HepG2 (cell line): ENCODE data around the gene MX2. TPM values are rescaled to one million over a fixed set of nuclear protein-coding genes. Genes with fewer than 3 reads are reported as not detected.

Experiments used
- ATAC-seq: fragments of 200-7000 bp; cut with Tn5 transposase; 3 replicates; pipeline ENCODE4 v1.9.1; 2020; ENCODE audit warnings: mild to moderate bottlenecking, moderate library complexity
- BruUV-seq: library from RNA; stranded (reverse); fragments of 400-500 nt; replicated peaks from 2 replicates; lab custom pipeline; 2021; lab: Mats Ljungman, UMichigan
- CTCF ChIA-PET: fragments of 300-600 bp; formaldehyde crosslinking; extraction: SDS; loops from one replicate; lab custom pipeline; 2021; ENCODE audit warnings: low total read pairs, inconsistent platforms, low intra/inter-chr PET ratio; lab: Yijun Ruan, JAX
- POLR2A ChIA-PET: fragments of 350-600 bp; sonication (Branson Sonifier 250); formaldehyde crosslinking; loops from one replicate; lab custom pipeline; 2020; ENCODE audit warnings: antibody characterized with exemption, inconsistent platforms; lab: Yijun Ruan, JAX
- DNase-seq: peaks from one replicate; pipeline ENCODE4 v3.0.0-alpha.2; 2015; ENCODE audit warnings: low spot score
- FAIRE-seq: peaks from 3 replicates; lab custom pipeline; 2011; peaks lifted over from hg19 to GRCh38; lab: Jason Lieb, UNC
- H2AFZ ChIP-seq: one replicate; pipeline ENCODE4 v1.6.1; 2011; ENCODE audit warnings: low read length, inconsistent platforms
- H3K27ac ChIP-seq: fragments of 300-600 bp; 3 replicates; pipeline ENCODE4 v1.8.0; 2011; ENCODE audit warnings: mixed run types, mild to moderate bottlenecking, mixed read lengths, low read length, inconsistent platforms; ENCODE audit not compliant: insufficient read depth; ENCODE audit errors: extremely low read length
- H3K27me3 ChIP-seq, 2 experiments: fragments of 200-600 bp in 1 of 2; 2 replicates in 1 of 2; 3 replicates in 1 of 2; pipeline versions ENCODE4 v1.6.0 to v1.8.0; 2011; ENCODE audit warnings: low read length in 2 of 2, mild to moderate bottlenecking in 2 of 2, moderate library complexity in 2 of 2, inconsistent platforms in 1 of 2; ENCODE audit not compliant: insufficient read depth in 2 of 2, control insufficient read depth in 1 of 2
- H3K36me3 ChIP-seq, 2 experiments: fragments of 200-600 bp in 1 of 2; replicated peaks in 1 of 2; 2 replicates in 1 of 2; 3 replicates in 1 of 2; pipeline versions ENCODE4 v1.5.1 to v1.8.0; 2011; ENCODE audit warnings: low read length in 2 of 2, inconsistent platforms in 1 of 2; ENCODE audit not compliant: insufficient read depth in 2 of 2, control insufficient read depth in 1 of 2
- H3K4me1 ChIP-seq: 2 replicates; pipeline ENCODE4 v1.5.1; 2012; ENCODE audit warnings: low read length, inconsistent platforms; ENCODE audit not compliant: insufficient read depth
- H3K4me2 ChIP-seq: 2 replicates; pipeline ENCODE4 v1.6.0; 2011; ENCODE audit warnings: low read depth, low read length, inconsistent platforms
- H3K4me3 ChIP-seq, 3 experiments: fragments of 200-600 bp in 1 of 3; sonication (generic), shearing (Covaris generic) in 1 of 3; replicated peaks in 1 of 3; 2 replicates each; pipeline ENCODE4 v1.5.1; 2011 to 2016; ENCODE audit warnings: low read length in 3 of 3, inconsistent platforms in 2 of 3, low read depth in 2 of 3, mild to moderate bottlenecking in 2 of 3, control low read depth in 1 of 3, mixed read lengths in 1 of 3; ENCODE audit not compliant: insufficient read depth in 1 of 3
- H3K79me2 ChIP-seq: one replicate; pipeline ENCODE4 v1.6.1; 2011; ENCODE audit warnings: low read length, inconsistent platforms; ENCODE audit not compliant: insufficient read depth
- H3K9ac ChIP-seq: 2 replicates; pipeline ENCODE4 v1.6.0; 2011; ENCODE audit warnings: mild to moderate bottlenecking, low read depth, low read length, inconsistent platforms; ENCODE audit not compliant: insufficient read depth
- H3K9me3 ChIP-seq: 2 replicates; pipeline ENCODE4 v1.5.1; 2012; ENCODE audit warnings: mild to moderate bottlenecking, low read length
- H4K20me1 ChIP-seq: 2 replicates; pipeline ENCODE4 v1.6.0; 2011; ENCODE audit warnings: inconsistent platforms, mild to moderate bottlenecking, low read length, moderate library complexity; ENCODE audit not compliant: insufficient read depth
- CENPX ChIP-seq: sonication (generic); formaldehyde crosslinking; IDR thresholded peaks from 2 replicates; pipeline ENCODE4 v1.9.0; 2021; ENCODE audit warnings: mild to moderate bottlenecking, missing genetic modification reagents, moderate library complexity
- HHEX ChIP-seq: IDR thresholded peaks from 2 replicates; pipeline ENCODE4 v1.6.1; 2016; ENCODE audit warnings: control low read depth
- HOXA3 ChIP-seq: sonication (generic); formaldehyde crosslinking; IDR thresholded peaks from 2 replicates; pipeline ENCODE4 v1.5.0; 2020; ENCODE audit warnings: missing genetic modification reagents
- ISL2 ChIP-seq: sonication (generic); formaldehyde crosslinking; IDR thresholded peaks from 2 replicates; pipeline ENCODE4 v1.5.0; 2020; ENCODE audit warnings: missing genetic modification reagents
- NFYC ChIP-seq: IDR thresholded peaks from 2 replicates; pipeline ENCODE4 v1.6.1; 2016; ENCODE audit warnings: missing genetic modification reagents, missing compliant biosample characterization
- RBM39 ChIP-seq: fragments of 200-400 bp; formaldehyde crosslinking; IDR thresholded peaks from one replicate; pipeline ENCODE4 v1.6.1; 2018; ENCODE audit warnings: antibody characterized with exemption, mild to moderate bottlenecking, low read depth, low read length; ENCODE audit not compliant: poor library complexity, severe bottlenecking
- U2AF1 ChIP-seq: fragments of 200-400 bp; formaldehyde crosslinking; optimal IDR thresholded peaks from 2 replicates; pipeline ENCODE3; 2017; ENCODE audit warnings: mild to moderate bottlenecking, low read depth, low read length
- YEATS2 ChIP-seq: sonication (generic); formaldehyde crosslinking; IDR thresholded peaks from 2 replicates; pipeline ENCODE4 v1.4.0; 2020; ENCODE audit warnings: missing genetic modification reagents, borderline replicate concordance
- ZNF138 ChIP-seq: sonication (generic); formaldehyde crosslinking; IDR thresholded peaks from 2 replicates; pipeline ENCODE4 v1.5.0; 2020; ENCODE audit warnings: mild to moderate bottlenecking, low read depth, missing genetic modification reagents
- ZNF337 ChIP-seq: sonication (generic); formaldehyde crosslinking; IDR thresholded peaks from 2 replicates; pipeline ENCODE4 v1.5.1; 2020; ENCODE audit warnings: missing genetic modification reagents, low read depth, mild to moderate bottlenecking, borderline replicate concordance
- ZNF704 ChIP-seq: sonication (generic); formaldehyde crosslinking; IDR thresholded peaks from 2 replicates; pipeline ENCODE4 v1.8.1; 2023; ENCODE audit warnings: mild to moderate bottlenecking, inconsistent platforms, moderate library complexity, missing genetic modification reagents, borderline replicate concordance
- ZNF724P ChIP-seq: sonication (generic); formaldehyde crosslinking; IDR thresholded peaks from 2 replicates; pipeline ENCODE4 v1.8.0; 2022; ENCODE audit warnings: missing genetic modification reagents, borderline replicate concordance
- ZNF770 ChIP-seq: sonication (generic); formaldehyde crosslinking; IDR thresholded peaks from 2 replicates; pipeline ENCODE4 v1.5.0; 2020; ENCODE audit warnings: mild to moderate bottlenecking, missing genetic modification reagents
- WGBS: methylation state at CpG from one replicate; pipeline ENCODE4 v1.1.6; 2017; ENCODE audit warnings: low lambda C conversion rate; 5-methylcytosine and 5-hydroxymethylcytosine counted together
- in situ Hi-C: cut with HindIII; loops from 2 replicates; pipeline ENCODE4 v1.10.0; 2017; ENCODE audit warnings: low pct_unique_long_range_greater_than_20kb; ENCODE audit not compliant: extremely low pct_ligation_motif_present
- intact Hi-C: fragments of 100-400 bp; cut with micrococcal nuclease; formaldehyde crosslinking; loops from one replicate; pipeline ENCODE4 v1.10.0; 2022; ENCODE audit not compliant: unreplicated experiment
- polyA plus RNA-seq, 8 experiments: library from polyadenylated mRNA; depleted of rRNA in 3 of 8; stranded (reverse) in 7 of 8; unstranded in 1 of 8; fragments of >200 nt; fragmentation: Illumina TruSeq in 4 of 8; extraction: Trizol in 4 of 8; gene quantifications; 2 replicates each; pipeline versions ENCODE4 v1.2.1 to v1.2.3, GENCODE V29; 2011 to 2016; ENCODE audit warnings: low read depth in 4 of 8, missing spikeins in 1 of 8, mixed read lengths in 1 of 8; ENCODE audit not compliant: insufficient read depth in 1 of 8
- total RNA-seq, 5 experiments: library from RNA; depleted of rRNA; stranded (reverse); fragments of >200 nt; fragmentation: Illumina TruSeq; extraction: Trizol; gene quantifications; 2 replicates each; pipeline ENCODE4 v1.2.3, GENCODE V29; 2016; ENCODE audit warnings: low read depth in 1 of 5

Gene MX2
- total and polyA plus RNA-seq, 2 of the 13 experiments (the other 11 are each of a cell fraction or from before 2014, with no cell fraction given), result 24.0 to 35.7 TPM

- no TSS peak for BruUV-seq
- Histone ChIP-seq H3K4me3 (no peak overlapping the region), H3K36me3 (no peaks in the 10 kb centered on the region), H3K9me3 (no peaks in the 10 kb centered on the region), H3K9ac (no peak overlapping the region), H4K20me1 (no peaks in the 10 kb centered on the region), H3K4me1 (peaks cover 71% of the 10 kb centered on the region), H3K27me3 (peaks cover 0 to 13% of the 10 kb centered on the region in 2 experiments; a peak in 1 of 5 replicates), H3K4me2 (no peak overlapping the region), H2AFZ (no peak overlapping the region), H3K79me2 (peaks cover 3% of the 10 kb centered on the region), H3K27ac (no peak overlapping the region)
- FAIRE-seq (no peak), DNase-seq (no peak), ATAC-seq (no peak)
- in situ Hi-C loops, result no loop called here
- ChIA-PET POLR2A (interaction anchor here (1.9 to 2.1 kb wide), 2 partner anchors 35 to 43 kb away, joined by 7 read pairs; partner anchors contain the start of gene MX2), CTCF (no interaction called here)
- intact Hi-C loops, result no loop called here
- TF ChIP-seq ZNF337 (CRISPR knock-in tag) (no peak), CENPX (CRISPR knock-in tag) (no peak), RBM39 (no peak), ZNF770 (CRISPR knock-in tag) (no peak), ISL2 (CRISPR knock-in tag) (no peak), HHEX (no peak), NFYC (CRISPR knock-in tag) (no peak), YEATS2 (CRISPR knock-in tag) (no peak), HOXA3 (CRISPR knock-in tag) (no peak), ZNF724P (no peak), U2AF1 (no peak), ZNF704 (no peak), ZNF138 (CRISPR knock-in tag) (no peak)
- WGBS, result 76% methylated on average over 5 of the region's 9 CpGs
These were observed 43.6 kb upstream of the MX2 start for GRCh38 chr21:41318218-41318617.
